ENCODE measurements around the gene WHRN. TPM values are rescaled to one million over a fixed set of nuclear protein-coding genes. Genes with fewer than 3 reads are reported as not detected.

The WHRN gene
- total RNA-seq, 1 donor from 2014 or later: 0.80 TPM

DNA sequence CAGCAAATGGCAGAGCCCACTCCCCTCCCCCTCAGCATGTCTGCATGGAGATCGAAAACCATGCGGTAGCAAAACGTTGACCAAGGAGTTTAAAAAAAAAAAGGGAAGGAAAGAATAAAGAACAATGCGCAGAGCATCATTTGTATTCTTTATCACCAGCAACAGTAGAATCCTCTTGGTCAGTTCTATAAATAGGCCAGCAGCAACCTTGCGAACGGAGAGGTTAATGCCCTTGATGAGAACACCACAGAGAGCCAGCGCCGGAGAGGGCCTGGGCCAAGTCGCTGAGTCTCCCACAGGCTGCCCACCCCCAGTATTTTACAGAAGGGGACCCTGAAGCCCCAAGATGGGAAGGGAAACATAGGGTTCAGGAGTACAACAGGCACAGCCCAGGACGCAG is 22.7 kb downstream of the WHRN start:
- Histone ChIP-seq H3K4me1 (no peaks in the 10 kb centered on the region), H3K4me3 (no peak overlapping the region), H3K36me3 (no peaks in the 10 kb centered on the region), H3K27me3 (ENCODE audit: low read depth) (peaks cover 50% of the 10 kb centered on the region), H3K9me3 (replicated peaks) (no peaks in the 10 kb centered on the region), H3K27ac (replicated peaks) (no peak overlapping the region)
- no peak for DNase-seq
- TF ChIP-seq, protein P1, sequence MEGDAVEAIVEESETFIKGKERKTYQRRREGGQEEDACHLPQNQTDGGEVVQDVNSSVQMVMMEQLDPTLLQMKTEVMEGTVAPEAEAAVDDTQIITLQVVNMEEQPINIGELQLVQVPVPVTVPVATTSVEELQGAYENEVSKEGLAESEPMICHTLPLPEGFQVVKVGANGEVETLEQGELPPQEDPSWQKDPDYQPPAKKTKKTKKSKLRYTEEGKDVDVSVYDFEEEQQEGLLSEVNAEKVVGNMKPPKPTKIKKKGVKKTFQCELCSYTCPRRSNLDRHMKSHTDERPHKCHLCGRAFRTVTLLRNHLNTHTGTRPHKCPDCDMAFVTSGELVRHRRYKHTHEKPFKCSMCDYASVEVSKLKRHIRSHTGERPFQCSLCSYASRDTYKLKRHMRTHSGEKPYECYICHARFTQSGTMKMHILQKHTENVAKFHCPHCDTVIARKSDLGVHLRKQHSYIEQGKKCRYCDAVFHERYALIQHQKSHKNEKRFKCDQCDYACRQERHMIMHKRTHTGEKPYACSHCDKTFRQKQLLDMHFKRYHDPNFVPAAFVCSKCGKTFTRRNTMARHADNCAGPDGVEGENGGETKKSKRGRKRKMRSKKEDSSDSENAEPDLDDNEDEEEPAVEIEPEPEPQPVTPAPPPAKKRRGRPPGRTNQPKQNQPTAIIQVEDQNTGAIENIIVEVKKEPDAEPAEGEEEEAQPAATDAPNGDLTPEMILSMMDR (IDR thresholded peaks at IDR 0.05; ENCODE audit: borderline replicate concordance): no peak
- intact Hi-C loops (cut with micrococcal nuclease): loop anchor here (10.0 kb wide), 1 partner anchor 172 kb away; the partner anchor contains the start of gene TEX53

DNA sequence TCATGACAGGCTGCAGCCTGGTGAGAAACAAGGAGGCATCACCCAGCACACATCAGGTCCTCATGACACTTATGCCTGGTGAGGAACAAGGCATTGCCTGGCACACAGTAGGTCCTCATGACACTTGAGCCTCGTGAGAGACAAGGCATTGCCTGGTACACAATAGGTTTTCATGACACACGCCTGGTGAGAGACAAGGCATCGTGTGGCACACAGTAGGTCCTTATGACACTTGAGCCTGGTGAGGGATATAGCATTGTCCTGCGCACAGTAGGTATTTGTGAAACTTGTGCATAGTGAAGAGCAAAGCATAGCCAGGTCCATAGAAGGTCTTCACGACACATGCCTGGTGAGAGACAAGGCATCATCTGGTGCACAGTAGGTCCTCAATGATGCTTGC is 23.5 kb downstream of the WHRN start:
- TF ChIP-seq, protein P1 (IDR thresholded peaks at IDR 0.05; ENCODE audit: borderline replicate concordance): no peak
- Histone ChIP-seq H3K4me1 (no peaks in the 10 kb centered on the region), H3K4me3 (no peak overlapping the region), H3K27ac (replicated peaks) (no peak overlapping the region), H3K36me3 (no peaks in the 10 kb centered on the region), H3K9me3 (replicated peaks) (no peaks in the 10 kb centered on the region), H3K27me3 (ENCODE audit: low read depth) (peaks cover 58% of the 10 kb centered on the region)
- intact Hi-C loops (cut with micrococcal nuclease): loop anchor here (10.0 kb wide), 1 partner anchor 173 kb away; the partner anchor contains the start of gene TEX53
- DNase-seq: no peak

DNA sequence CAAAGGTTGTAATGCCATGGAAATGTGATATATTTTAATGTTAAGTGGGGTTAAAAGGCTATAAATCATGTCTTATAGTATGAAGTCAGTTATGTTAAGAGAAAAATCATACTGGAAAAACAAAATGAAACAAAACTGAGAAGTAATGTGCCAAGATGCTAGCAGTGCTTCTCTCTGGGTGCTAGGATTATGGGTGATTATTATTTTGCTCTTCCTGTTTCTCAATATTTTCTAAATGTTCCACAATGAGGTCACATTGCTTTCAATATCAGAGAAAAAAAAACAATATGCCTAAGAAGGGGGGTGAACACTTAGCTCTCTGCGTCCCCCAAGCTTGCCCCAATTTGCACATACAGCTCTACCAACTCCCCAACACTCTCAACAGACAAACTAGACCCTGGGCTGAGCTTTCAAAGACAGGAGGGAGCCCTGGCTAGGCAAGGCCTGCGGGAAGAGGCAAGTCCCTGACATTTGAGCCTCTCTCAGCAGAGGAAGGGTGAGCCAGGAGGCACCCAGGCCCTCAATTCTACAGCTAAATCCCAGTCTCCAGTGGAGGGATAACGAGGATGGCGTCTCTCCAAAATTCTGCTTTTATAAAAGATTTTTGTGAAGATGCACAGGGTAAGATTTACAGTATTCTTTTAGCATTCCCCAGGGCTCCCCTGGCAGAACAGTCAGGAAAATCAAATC is 24.4 kb downstream of the WHRN start:
- no peak for DNase-seq
- Histone ChIP-seq H3K9me3 (replicated peaks) (no peaks in the 10 kb centered on the region), H3K27ac (replicated peaks) (no peak overlapping the region), H3K4me3 (no peak overlapping the region), H3K27me3 (ENCODE audit: low read depth) (peaks cover 61% of the 10 kb centered on the region), H3K4me1 (no peaks in the 10 kb centered on the region), H3K36me3 (no peaks in the 10 kb centered on the region)
- intact Hi-C loops (cut with micrococcal nuclease): loop anchor here (10.0 kb wide), 1 partner anchor 174 kb away; the partner anchor contains the start of gene TEX53
- TF ChIP-seq, protein P1 (IDR thresholded peaks at IDR 0.05; ENCODE audit: borderline replicate concordance): no peak

DNA sequence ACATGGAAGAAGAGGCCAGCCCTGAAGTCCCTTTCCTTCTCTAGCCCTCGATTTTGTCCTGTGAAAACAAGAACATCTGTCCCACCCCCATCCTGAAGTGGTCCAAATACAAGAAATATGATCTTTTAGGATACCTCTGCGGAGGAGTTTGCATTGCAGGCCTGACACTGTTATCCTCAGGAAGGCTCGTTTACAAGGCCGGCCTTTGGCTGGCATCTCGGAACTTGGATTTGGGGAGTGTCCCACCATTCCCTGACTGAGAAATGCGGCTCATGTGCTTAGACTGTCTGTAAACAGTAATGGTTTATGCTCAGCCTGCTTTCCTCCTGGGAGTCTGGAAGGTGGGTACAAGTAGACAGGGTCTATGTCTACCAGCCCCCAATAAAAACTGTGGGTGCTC is 26.4 kb downstream of the WHRN start:
- H3K27me3 ChIP-seq (ENCODE audit: low read depth): peaks cover 51% of the 10 kb centered on the region
- H3K9me3 ChIP-seq (replicated peaks): no peaks in the 10 kb centered on the region
- no peak overlapping the region for H3K4me3 ChIP-seq
- TF ChIP-seq, protein P1 (IDR thresholded peaks at IDR 0.05; ENCODE audit: borderline replicate concordance): no peak
- H3K27ac ChIP-seq (replicated peaks): no peak overlapping the region
- no peaks in the 10 kb centered on the region for H3K36me3 ChIP-seq
- DNase-seq: no peak
- no peaks in the 10 kb centered on the region for H3K4me1 ChIP-seq
- intact Hi-C loops (cut with micrococcal nuclease): no loop called here

DNA sequence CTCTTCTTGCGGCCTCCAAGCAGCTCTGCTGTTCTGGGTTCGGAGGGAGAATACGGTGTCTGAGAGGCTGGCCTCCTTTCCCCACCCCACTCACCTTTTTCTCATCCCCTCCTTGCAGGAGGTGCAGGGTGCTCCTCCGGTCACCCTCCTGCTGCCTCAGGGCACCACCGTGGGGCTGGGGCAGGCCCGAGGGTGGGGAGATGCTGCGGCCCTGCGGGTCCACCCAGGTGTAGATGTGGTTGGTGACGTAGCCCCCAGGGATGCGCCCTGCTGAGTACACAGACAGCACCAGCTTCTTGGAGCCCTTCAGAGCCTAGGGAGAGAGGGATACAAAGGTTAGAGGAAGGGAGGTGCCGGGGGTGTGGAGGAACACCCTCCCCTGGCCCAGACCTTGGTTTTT is 26.8 kb downstream of the WHRN start:
- TF ChIP-seq, protein P1 (IDR thresholded peaks at IDR 0.05; ENCODE audit: borderline replicate concordance): no peak
- intact Hi-C loops (cut with micrococcal nuclease): no loop called here
- H3K4me3 ChIP-seq: no peak overlapping the region
- peaks cover 51% of the 10 kb centered on the region for H3K27me3 ChIP-seq (ENCODE audit: low read depth)
- no peaks in the 10 kb centered on the region for H3K9me3 ChIP-seq (replicated peaks)
- no peaks in the 10 kb centered on the region for H3K36me3 ChIP-seq
- H3K27ac ChIP-seq (replicated peaks): no peak overlapping the region
- H3K4me1 ChIP-seq: no peaks in the 10 kb centered on the region
- DNase-seq: no peak
